ENCODE data around the gene HOXB1.

The HOXB1 gene

DNA sequence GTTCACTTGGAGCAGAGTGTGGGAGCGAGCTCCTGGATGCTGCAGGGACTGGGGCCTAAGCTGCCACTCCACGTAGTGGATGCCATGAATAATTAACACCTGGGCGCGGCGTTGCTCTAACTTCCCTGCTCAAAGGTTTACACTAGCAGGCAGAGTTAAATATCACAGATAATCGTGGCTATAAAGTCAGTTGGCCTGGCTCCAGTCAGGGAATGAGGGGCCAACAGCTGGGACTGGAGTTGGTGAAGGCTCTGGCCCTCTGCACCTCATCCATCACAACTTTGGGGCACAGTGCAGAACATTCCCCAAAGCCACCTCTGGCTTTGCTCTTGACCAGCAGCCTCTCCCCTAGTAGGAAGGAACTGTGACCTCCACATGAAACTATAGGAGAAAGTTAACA, 36.4 kb upstream of the HOXB1 start:
- no peak for DNase-seq

DNA sequence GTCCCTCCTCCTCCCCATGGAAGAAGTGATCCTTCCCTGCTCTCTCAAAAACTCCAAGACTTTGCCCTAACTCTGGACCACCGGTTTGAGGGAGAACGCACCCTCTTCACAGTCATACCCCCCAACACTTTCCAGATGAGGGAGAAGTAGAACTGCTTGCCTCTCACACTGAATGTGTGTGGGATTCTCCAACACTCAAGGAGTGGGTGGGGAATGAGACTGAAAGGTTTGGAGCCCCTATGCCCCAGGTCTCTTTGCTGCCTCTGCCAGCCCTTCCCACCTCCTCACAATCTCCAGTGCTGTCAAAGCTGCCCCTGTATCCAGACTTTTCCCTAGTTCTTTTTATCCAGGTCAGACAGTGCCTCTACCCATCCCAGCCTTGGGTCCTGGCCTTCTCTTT, 35.9 kb upstream of the HOXB1 start:
- DNase-seq, result no peak

GRCh38 chr17:48565925-48566710, 35.3 kb upstream of the HOXB1 start:
- no peak for DNase-seq

DNA sequence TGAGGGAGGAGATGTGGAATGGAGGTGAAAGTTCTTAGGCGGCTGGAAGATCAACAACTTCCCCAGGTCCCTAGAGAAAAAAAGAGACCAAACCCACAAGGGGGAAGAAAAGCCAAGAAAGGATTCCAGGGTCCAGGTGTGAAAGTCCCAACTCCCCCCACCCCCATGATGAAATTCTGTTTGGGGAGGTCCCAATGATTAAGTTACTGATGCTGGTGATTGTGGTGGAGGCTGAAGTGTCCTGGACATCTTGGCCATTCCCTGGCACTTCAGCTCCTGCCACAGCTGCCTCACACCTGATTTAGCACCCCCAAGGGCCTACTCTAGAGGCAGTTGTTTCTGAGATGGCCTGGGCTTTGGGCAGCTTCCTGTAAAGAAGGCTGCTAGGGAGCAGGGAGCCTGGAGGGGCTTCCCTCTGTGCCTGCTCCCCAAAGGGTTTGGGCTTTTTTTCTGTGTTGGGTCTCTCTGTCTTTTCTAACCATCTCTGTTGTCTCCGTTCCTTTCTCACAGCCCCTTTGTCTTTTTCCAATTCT, 34.3 kb upstream of the HOXB1 start:
- no peak for DNase-seq

DNA sequence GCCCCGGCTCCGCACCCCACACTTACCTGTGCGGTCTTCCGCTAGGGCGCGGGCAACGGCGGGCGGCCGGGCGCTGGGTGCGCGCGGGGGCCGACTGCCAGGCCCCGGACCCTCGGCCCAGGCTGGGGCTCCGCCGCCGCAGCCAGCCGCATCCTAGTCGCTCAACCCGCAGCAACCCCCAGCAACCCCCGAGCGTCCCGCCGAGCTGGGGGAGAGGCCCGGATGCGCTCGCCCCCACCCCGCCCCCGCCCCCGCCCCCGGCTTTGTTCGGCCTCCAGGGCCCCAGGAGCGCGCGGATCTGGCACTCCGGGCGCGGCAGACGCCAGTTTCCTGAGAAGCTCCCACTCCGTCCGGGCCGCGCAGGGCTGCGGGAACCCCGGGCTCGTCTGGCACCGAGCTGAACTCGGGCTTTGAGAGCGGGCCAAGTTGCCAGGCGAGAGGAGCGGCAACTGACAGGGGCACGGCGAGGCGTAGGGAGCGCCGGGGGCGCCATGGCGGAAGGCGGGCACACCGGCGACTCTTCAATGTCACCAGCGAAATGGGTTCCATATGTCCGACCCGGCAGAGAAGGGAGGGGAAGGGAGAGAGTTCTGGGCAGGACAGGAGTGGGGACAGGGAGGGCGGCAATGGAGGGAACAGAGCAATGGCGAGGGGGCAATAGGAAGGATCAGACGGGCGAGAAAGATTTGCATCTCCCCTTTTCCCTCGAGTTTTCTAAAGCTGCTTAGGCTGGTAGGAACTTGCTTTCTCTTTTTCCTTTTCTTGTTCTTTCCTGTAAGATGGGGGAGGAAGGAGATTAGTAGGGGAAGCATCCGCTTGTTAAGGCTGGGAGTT, 33.6 kb upstream of the HOXB1 start:
- DNase-seq, result no peak

DNA sequence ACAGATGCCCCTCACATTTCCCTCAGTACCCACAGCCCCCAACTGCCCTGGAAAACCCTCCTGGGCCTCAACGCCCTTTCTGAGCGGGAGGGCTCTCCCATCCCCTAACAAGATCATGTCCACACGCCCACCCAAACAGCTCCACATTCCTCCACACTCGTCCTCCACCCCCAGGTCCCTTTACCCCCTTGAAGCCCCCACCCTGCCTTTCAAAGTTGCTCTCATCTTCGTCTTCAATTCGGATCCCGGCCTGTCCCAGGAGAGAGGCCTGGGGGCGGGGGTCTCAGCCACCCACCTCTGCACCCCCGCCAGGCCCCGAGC, 33.0 kb upstream of the HOXB1 start:
- DNase-seq, result no peak

DNA sequence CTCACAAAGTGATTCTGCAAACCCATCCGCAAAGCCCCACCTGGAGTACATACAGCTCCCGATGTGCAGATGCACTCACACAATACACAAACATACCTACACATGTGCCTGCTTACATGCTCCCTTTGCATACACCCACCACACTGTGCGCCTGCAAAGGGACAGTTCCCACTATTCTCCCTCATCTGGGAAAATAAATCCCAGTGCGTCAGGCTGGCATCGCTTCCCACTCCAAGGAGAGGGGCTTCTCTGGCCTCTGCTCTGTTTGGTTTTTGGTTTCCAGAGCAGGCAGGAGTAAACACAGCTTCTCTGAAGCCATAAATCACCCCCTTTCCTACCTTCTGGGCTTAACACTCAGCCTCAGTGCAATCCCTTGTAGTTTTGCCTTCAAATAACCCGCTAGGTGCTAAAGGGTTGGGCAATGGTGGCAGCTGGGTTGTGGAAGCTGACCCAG, 32.6 kb upstream of the HOXB1 start:
- DNase-seq, result no peak

DNA sequence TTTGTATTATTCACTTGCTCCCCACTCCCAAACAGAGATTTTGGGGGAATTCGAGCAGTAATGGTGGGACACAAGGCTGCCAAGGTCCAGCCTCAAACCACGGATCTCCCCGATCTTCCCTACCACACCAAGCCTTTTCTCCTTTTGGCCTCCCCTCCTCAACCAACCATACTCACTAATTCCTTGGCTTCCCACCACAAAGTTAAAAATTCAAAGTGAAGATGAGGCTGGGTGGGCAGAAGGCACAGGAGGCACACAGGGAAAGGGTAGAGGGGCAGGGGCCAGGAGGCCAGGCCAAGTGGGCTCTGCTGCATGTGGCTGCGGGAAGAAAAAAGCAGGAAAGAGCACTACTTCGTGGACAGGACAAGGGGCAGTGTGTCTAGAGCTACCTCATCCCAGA, 32.1 kb upstream of the HOXB1 start:
- no peak for DNase-seq

GRCh38 chr17:48561884-48562810, 31.3 kb upstream of the HOXB1 start:
- no peak for DNase-seq

- no peak for DNase-seq
Measured at GRCh38 chr17:48559840-48560817, 29.3 kb upstream of the HOXB1 start.

DNA sequence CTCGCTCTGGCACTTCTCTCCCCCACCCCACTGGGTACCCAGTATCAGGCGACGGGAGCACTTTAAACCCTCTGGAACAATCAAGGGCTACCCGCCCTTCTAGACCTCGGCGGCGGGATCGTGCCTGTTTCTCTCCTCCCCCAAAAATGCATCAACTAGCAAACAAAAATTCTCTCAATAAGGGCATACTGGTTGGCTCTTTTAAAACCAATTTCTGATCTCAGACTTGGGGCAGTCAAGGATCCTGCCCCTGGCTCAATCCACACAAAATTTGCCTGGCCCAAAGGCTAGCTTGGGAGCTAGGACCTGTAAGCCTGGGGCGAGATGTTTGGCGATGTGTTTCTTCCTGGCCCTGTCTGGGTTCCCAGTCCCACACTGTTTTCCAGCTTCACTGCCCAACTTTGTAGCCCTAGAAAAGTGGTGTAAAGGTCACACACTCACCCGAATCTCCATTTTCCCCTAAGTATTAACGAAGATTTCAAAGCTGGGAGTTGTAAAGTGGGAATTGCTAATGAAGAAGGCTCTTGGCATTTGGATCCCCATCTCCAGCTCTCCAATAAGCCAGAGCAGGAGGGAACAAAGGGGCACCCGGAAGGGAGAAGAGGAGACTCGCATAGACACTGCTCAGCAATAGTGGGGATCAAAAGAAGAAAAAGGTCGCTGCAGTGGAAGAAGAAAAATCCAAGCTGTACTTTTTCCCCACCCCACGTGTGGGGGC, 28.5 kb upstream of the HOXB1 start:
- DNase-seq, result no peak

- DNase-seq, result no peak
Measured at GRCh38 chr17:48558831-48559121, 28.0 kb upstream of the HOXB1 start.

- no peak for DNase-seq
Measured at GRCh38 chr17:48558057-48558830, 27.4 kb upstream of the HOXB1 start.

DNA sequence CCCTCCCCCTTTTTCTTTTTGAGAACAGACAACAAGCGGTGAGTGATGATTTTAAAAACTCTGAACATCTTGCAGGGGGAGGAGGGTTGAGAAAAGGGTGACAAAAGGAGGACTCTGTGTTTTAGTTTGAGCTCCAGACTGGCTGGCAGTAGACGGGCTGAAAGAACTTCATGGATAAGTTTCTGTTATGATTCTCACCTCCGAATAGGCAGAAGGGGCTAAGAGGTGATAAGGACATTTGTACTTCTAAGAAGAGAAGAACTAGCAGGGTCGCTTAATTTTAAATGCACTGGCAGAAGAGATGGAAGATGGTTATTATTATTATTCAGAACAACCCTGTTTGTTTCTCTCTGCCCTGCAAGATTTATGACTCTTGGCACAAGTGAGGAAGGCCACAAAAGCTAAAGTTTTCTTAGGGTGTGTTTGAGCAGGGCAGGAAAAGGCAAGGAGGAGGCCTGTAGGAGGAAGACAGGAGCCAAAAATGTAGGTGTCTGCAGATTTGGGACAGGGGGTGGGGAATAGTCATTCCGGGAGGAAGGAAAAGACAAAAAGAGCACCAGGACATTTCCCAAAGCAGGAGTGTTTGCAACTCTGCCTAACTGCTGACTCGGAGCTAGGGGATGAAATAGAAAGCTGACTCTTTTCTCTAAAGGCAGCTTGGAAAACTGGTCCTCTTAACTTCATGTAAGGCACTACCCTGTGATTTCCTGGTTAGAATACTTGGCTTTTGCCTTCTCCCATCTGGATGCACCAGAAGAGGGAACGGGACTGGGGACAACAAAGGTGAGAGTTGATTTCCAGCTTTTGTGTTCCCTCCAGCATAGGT, 26.0 kb upstream of the HOXB1 start:
- DNase-seq, result no peak

DNA sequence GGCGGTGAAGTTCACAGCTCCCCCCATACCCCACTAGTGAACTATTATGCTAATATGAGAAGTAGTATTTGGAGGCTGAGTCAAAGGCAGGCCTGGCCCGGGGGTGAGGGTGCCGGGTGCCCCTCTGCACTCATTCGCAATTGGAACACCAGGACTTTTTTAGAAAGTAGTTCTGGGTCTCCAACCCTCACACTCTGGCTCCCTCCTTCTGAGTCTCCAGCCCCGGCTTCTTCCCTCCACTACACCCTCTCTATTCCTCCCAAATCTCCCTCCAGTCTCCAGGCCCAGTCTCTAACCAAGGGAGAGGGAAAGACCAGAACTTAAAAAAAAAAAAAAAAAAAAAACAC, 25.4 kb upstream of the HOXB1 start:
- DNase-seq, result no peak

GRCh38 chr17:48555258-48556228, 24.7 kb upstream of the HOXB1 start:
- no peak for DNase-seq

GRCh38 chr17:48554412-48555257, 23.8 kb upstream of the HOXB1 start:
- DNase-seq, result no peak

All from activated CD4-positive, alpha-beta T cell treated with anti-CD3 and anti-CD28 coated beads, Interleukin-2, amount 50 U/mL, for 4 hours (primary cell).